Heart right ventricle (tissue), 16 donors: ENCODE results near the gene SLC7A11. TPM values are rescaled to one million over a fixed set of nuclear protein-coding genes. Genes with fewer than 3 reads are reported as not detected.

Experiments
- ATAC-seq, 8 donors: fragments of 200-7000 bp; cut with Tn5 transposase; one replicate each; pipeline ENCODE4 v1.9.1; 2020; ENCODE audit warnings: mild to moderate bottlenecking in 8 of 8, moderate library complexity in 8 of 8, moderate number of reproducible peaks in 1 of 8
- DNase-seq, 2 donors: peaks; one replicate each; pipeline ENCODE4 v3.0.0-alpha.2; 2020
- H3K27ac ChIP-seq, 10 donors: fragments of 200-600 bp; sonication (generic) in 2 of 10; one replicate each; pipeline versions ENCODE4 v1.5.0 to v1.8.0; 2020 to 2022; ENCODE audit warnings: mild to moderate bottlenecking in 3 of 10
- H3K27me3 ChIP-seq, 7 donors: fragments of 200-600 bp; one replicate each; pipeline ENCODE4 v1.8.0; 2021 to 2022; ENCODE audit warnings: mild to moderate bottlenecking in 2 of 7
- H3K36me3 ChIP-seq, 9 donors: fragments of 200-600 bp; sonication (generic) in 1 of 9; one replicate each; pipeline versions ENCODE4 v1.5.0 to v1.8.0; 2020 to 2022; ENCODE audit warnings: mild to moderate bottlenecking in 2 of 9
- H3K4me1 ChIP-seq, 9 donors: fragments of 200-600 bp; sonication (generic) in 1 of 9; one replicate each; pipeline versions ENCODE4 v1.5.0 to v1.8.0; 2020 to 2022; ENCODE audit warnings: mild to moderate bottlenecking in 4 of 9
- H3K4me3 ChIP-seq, 10 donors: fragments of 200-600 bp; sonication (generic) in 2 of 10; one replicate each; pipeline versions ENCODE4 v1.5.0 to v1.8.0; 2020 to 2022; ENCODE audit warnings: mild to moderate bottlenecking in 7 of 10, moderate library complexity in 2 of 10
- H3K9me3 ChIP-seq, 11 donors: fragments of 200-600 bp in 10 of 11; sonication (generic) in 2 of 11; one replicate each; pipeline versions ENCODE4 v1.5.0 to v1.8.0; 2013 to 2022; ENCODE audit warnings: mild to moderate bottlenecking in 2 of 11, control low read depth in 1 of 11, moderate library complexity in 1 of 11
- CTCF ChIP-seq, 9 donors: fragments of 200-600 bp; sonication (generic) in 2 of 9; IDR thresholded peaks; one replicate each; pipeline versions ENCODE4 v1.5.0 to v1.8.0; 2021 to 2022; ENCODE audit warnings: antibody characterized with exemption in 9 of 9, mild to moderate bottlenecking in 5 of 9, moderate library complexity in 1 of 9
- WGBS, 2 donors: extraction: QIAGEN DNeasy Blood & Tissue Kit; methylation state at CpG; one replicate each; pipeline ENCODE4 v1.1.7; 2013; ENCODE audit warnings: inconsistent platforms in 1 of 2; 5-methylcytosine and 5-hydroxymethylcytosine counted together
- intact Hi-C, 10 donors: fragments of 100-400 bp; cut with DNase I; formaldehyde crosslinking; loops; one replicate each; pipeline versions ENCODE4 v1.11.1 to v1.14.2; 2022
- polyA plus RNA-seq, 2 donors: library from polyadenylated mRNA; stranded (reverse); fragments of 200-250 nt; gene quantifications; one replicate each; pipeline ENCODE4 v1.2.3, GENCODE V29; 2013
- total RNA-seq, 10 donors: library from RNA; stranded (reverse); fragmentation: NEBNext Ultra II Directional in 3 of 10; extraction: Animal tissue kit (Norgen Biotek cat#: 25700) in 3 of 10; gene quantifications; one replicate each; pipeline versions ENCODE4 v1.2.1 to v1.2.4, GENCODE V29; 2021 to 2023
- donor health status: Arrhythmogenic right ventricular cardiomyopathy.
- donor health status: ischemic (EF 13 %, LVEDD 7.1; RV severe dilation, severe dysfunction).
- donor health status: healthy with polysubstance abuse.
- donor health status: DM: no; HTN: yes; CAD: no.
- donor health status: DM: no; HTN: no; CAD: no.
- donor health status: ischemic (EF 25% LVEDD 6.9; RV normal size, moderate dysfunction).
- donor health status: ischemic (EF 25% LVEDD 5.7; RV mildly dilated, moderate dysfunction).
- donor health status: healthy.
- donor health status: DM: yes; HTN: yes; CAD: no.
- donor health status: Ischemic cardiomyopathy.
- donor health status: ischemic (EF 35%, LVEDD 5.7; RV mildly dilated, moderate dysfunction).
- donor health status: nonischemic (EF 11% LVEDD 7.7; RV severe dilation, severe dysfunction).
- donor health status: DM: yes; HTN: yes; CAD: no.
- donor health status: PGD.
- donor health status: ischemic (EF 29% LVEDD 5.4; RV normal size, mild dysfunction).
- donor health status: nonischemic (EF 23%, LVEDD 6.1; RV moderate dilation, normal function).

The SLC7A11 gene
- total and polyA plus RNA-seq, 12 donors, result 0.05 to 1.2 (median 0.12) TPM

- H3K9me3 ChIP-seq, result no peaks in the 10 kb centered on the region
- no peak overlapping the region for H3K27ac ChIP-seq
- no peak overlapping the region for H3K4me3 ChIP-seq
- no peaks in the 10 kb centered on the region for H3K4me1 ChIP-seq
- DNase-seq (no peak), ATAC-seq (no peak)
- H3K27me3 ChIP-seq, result no peaks in the 10 kb centered on the region
- TF ChIP-seq CTCF (IDR thresholded peaks at IDR 0.05), result no peak
- 82 to 90% methylated on average over 2 of the region's 2 CpGs for WGBS, 2 donors
- H3K36me3 ChIP-seq, result no peaks in the 10 kb centered on the region
- intact Hi-C loops, result no loop called here
Observed at GRCh38 chr4:138138774-138139173, 103.4 kb downstream of the SLC7A11 start.

- H3K4me1 ChIP-seq, result no peaks in the 10 kb centered on the region
- DNase-seq, result no peak
- intact Hi-C loops, result no loop called here
- peaks cover 0 to 27% (median 3%) of the 10 kb centered on the region in 11 donors for H3K9me3 ChIP-seq
- H3K4me3 ChIP-seq, result no peak overlapping the region
- no peaks in the 10 kb centered on the region for H3K36me3 ChIP-seq
- 82 to 96% methylated on average over 2 of the region's 2 CpGs for WGBS, 2 donors
- ATAC-seq, result no peak
- no peak for TF ChIP-seq CTCF (IDR thresholded peaks at IDR 0.05)
- no peak overlapping the region for H3K27ac ChIP-seq
- H3K27me3 ChIP-seq, result no peaks in the 10 kb centered on the region
Observed at GRCh38 chr4:138135610-138136009, 106.5 kb downstream of the SLC7A11 start.

GRCh38 chr4:138118270-138118669, 123.9 kb downstream of the SLC7A11 start:
- Histone ChIP-seq H3K4me3 (no peak overlapping the region), H3K4me1 (no peaks in the 10 kb centered on the region), H3K27me3 (no peaks in the 10 kb centered on the region), H3K27ac (no peak overlapping the region), H3K9me3 (peaks cover 0 to 30% (median 3%) of the 10 kb centered on the region in 11 donors), H3K36me3 (no peaks in the 10 kb centered on the region)
- no peak for TF ChIP-seq CTCF (IDR thresholded peaks at IDR 0.05)
- DNase-seq (no peak), ATAC-seq (no peak)
- 92 to 94% methylated on average over 1 of the region's 1 CpG for WGBS, 2 donors
- intact Hi-C loops, result no loop called here

GRCh38 chr4:138115053-138115452, 127.1 kb downstream of the SLC7A11 start:
- intact Hi-C loops, result no loop called here
- H3K27ac ChIP-seq, result no peak overlapping the region
- H3K4me3 ChIP-seq, result no peak overlapping the region
- no peaks in the 10 kb centered on the region for H3K27me3 ChIP-seq
- H3K36me3 ChIP-seq, result no peaks in the 10 kb centered on the region
- 47 to 48% methylated on average over 2 of the region's 2 CpGs for WGBS, 2 donors
- ATAC-seq (no peak), DNase-seq (no peak)
- peaks cover 0 to under 1% (median 0%) of the 10 kb centered on the region in 11 donors for H3K9me3 ChIP-seq
- no peaks in the 10 kb centered on the region for H3K4me1 ChIP-seq
- TF ChIP-seq CTCF (IDR thresholded peaks at IDR 0.05), result no peak
